GM18499 (cell line): ENCODE measurements around the gene CDKAL1.

Experiments
- ATAC-seq: cut with Tn5 transposase; IDR thresholded peaks from one replicate; pipeline ENCODE4 v1.9.1; 2021; ENCODE audit warnings: moderate number of reproducible peaks; ENCODE audit not compliant: insufficient read depth, unreplicated experiment

CDKAL1 gene

DNA sequence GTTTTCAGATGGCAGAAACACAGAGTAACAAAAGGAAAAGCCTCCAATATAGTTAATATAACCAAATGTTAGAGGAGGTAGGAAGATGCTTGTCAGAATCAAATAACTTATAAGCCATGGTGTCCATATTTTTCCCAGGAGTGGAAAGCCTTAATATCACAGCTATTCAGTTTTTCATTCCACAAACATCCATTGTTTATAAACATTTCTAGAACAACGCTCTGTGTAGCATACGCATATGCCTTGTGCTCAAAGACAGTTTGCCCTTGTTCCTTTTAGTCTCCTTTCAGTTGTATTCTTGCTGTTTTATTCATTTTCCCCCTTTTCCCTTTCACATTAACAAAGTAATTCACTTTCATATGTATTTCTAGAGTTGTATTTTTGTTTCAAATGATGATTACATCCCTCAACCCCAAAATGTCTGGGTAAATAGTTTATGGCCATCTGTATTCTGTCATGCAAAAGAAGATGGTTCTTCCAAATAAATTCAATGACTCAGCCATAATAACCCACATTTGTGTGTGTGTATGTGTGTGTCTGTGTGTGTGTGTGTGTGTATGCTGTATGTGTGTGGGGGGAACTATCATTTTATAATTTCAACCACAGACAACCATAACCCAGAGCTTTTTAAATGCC, 603.6 kb downstream of the CDKAL1 start:
- ATAC-seq: no peak

DNA sequence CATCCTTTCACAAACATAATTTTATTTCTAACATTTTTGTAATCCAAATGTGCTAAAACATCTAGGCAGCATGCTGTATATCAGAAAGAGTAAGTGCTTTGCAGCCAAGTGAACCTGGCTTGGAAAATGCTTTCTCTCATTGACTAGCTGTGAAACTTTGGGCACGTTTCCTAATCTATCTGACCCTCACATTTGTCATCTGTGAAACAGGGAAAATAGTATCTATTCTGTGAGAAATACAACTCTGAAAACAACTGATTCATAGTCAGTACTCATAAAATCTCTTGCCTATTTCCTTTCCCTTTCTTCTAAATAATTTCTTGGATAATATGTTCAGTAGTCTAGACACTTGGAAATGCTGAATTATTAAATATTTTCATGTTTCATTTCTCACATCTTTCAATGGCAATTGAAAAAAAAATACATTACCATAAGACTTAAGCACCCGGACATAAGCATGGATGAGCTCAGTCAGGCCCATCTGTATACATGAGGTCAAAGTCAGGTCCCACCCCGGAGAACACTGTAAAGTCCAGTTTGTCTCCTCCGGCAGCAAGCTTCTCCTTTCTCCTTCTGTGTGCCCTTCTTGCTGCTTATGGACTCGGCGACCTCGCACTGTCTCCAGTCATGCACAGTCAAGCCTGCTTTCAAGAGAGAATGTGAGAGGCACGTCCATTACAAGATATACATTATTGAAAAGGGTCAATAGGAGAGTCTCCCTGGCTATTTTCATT, 604.2 kb downstream of the CDKAL1 start:
- ATAC-seq: no peak

DNA sequence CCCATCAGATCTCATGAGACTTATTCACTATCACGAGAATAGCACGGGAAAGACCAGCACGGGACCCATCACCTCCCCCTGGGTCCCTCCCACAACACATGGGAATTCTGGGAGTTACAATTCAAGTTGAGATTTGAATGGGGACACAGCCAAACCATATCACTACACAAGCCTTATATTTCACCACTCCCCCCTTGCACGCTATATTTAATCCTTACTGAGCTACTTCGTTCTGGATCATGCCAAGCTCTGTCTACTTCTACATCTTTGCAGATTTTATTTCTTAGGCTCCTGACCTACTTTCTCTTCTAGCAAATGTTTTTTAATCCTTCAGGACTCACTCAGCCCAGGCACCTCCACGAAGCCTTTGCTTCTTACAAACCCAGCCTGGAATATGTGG, 606.7 kb downstream of the CDKAL1 start:
- no peak for ATAC-seq

DNA sequence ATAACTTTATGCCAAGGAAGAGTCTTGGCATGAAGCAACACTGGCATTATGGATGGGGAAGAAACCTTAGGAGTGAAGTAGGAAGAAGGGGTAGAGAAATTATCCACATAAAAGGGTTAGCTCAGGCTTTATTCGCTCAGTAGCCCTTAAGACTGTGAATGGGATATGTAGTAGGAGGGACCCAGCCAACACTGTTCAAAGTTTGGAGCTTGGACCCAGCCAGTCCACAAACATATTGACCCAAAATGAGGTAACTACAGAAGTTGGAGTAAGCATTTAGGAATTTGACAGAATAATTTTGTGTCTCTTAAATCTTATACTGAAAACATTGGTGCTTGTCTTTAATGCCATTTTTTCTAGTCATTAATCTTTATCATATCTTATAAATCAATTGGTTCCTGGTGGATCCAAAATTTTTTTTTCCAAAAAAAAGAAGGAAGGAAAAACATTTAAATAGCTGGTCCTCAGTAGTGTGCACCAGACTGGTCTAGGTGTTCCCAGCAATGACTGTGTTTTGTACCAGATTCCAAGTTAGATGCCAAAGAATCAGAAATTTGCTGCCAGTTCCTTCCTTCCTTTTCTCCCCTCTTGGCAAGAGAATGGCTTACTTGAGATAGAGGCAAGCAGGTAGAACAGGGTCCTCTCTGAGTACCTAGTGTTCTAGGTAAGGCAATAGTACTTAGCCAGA, 607.5 kb downstream of the CDKAL1 start:
- ATAC-seq: no peak

DNA sequence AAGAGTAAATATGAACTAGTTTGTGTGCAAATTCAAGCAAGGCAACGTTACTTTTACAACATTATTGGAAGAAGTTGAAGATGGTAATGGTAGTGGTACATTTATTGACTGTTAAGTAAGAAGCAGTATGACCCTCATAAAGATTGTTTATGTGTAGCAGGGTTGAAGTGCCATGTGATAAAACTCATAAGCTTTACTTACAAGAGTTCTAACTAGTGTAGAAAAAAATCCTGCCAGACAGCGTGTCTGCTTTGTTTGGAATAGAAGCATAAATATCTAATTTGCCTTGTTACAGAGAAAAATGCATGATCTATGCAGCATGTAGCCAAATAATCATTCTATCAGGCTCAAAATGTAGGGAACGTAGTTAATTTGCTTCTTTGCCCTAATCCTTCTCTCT, 608.5 kb downstream of the CDKAL1 start:
- no peak for ATAC-seq

DNA sequence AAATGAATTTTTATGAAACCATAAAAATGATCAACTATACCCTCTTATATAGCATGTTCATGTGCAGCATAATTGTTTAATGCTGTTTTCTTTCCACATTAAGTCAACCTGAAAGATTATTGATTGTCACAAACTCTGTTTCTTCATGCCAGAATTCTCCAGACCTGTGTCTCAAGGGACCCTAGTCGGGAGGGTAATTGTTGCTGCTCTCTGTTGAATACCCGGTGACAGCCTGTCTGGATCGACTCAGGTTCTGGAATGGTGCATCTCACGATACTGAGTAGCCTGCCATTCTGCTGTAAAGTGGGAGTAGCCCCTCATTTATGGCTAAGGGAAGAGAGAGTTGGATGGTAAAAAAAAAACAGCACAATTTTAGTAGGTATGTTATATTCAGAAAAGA, 609.4 kb downstream of the CDKAL1 start:
- no peak for ATAC-seq

DNA sequence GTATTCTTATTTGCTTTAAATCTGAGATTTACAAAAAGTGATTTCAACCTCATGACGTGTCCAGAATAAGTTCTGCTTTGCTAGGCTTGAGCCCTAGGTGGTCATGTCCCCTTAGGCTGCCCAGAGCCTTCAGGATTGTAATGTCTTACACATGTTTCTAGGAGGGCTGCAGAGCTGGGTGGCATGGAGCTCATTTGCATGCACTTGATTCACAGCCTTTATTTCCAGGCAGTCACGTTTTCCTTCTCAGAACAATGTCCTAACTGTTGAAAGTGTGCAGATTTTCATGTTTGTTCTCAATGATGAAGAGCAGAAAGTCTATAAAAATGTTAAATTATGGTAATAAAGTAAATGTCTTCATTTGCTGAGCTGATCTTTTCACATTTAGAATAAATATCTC, 610.7 kb downstream of the CDKAL1 start:
- no peak for ATAC-seq

DNA sequence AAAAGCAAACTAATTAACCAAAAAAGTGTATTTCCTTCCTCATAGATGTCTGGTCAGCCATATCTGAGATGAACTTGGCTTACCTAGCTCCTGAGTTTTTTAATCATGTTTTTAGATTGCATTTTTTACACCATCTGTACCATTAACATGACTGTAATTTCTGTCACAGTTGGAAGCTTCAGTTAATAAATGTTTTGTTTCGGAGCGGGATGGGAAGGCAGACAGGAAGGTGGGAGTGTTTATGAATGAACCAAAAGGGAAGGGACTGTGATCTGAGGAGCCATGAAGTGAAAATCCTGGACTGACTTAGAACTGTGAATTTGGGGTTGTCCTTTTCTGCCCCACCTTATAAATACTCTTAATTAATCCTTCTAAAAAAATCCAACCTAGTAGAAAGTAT, 613.7 kb downstream of the CDKAL1 start:
- no peak for ATAC-seq

DNA sequence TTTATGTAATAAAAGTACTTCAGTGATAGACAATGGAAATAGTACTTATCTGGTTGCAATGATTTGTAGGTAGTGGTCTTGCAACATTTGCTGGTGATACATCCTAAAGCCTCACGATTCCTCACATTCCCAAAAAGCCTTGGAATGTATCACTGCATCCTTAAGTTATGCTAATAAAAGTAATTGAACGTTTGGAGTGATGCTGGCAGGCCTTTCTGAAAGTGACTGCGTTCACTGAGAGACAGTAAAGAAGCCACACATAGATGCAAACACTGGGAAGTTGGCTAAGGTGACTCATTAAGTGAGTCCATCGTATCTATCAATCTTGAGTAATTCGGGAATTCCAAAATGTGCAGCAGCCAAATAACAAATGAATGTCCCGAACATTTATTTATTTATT, 615.2 kb downstream of the CDKAL1 start:
- ATAC-seq: no peak

DNA sequence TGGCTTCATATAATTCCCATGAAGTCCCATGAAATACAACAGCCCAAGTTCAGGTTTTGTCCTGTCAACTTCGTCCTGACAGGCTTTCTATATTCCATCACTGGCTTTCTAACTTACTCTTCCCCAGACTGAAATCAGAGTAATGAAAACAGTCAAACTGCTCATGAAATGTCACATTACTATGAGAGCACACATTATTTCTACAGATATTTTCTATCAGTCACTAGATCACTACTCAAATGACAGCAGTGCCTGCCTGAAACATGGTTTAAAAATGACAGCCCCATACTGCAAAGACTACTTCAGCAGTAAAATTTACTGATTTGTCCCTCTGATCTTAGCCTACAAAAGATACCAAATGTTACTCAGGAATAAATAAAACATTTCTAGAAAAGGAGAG, 616.4 kb downstream of the CDKAL1 start:
- ATAC-seq: no peak

DNA sequence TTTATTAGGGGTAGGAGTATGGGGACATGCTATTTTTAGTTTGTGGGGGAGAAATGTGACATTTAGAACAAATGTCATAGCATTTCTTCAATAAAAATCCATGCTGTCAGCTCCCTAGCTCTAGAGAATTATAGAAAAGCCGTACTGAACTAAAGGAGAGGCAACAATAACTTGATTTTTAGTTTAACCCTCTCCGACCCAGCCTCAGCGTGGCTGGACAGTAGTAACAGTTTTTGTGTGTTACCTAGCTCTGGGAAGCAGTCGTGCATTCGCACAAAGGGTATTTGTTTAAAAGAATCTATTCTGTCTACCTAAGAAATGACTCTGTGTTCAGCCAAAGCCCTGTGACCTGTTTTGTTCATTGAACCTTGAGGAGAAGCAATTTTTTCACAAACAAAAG, 616.9 kb downstream of the CDKAL1 start:
- no peak for ATAC-seq

DNA sequence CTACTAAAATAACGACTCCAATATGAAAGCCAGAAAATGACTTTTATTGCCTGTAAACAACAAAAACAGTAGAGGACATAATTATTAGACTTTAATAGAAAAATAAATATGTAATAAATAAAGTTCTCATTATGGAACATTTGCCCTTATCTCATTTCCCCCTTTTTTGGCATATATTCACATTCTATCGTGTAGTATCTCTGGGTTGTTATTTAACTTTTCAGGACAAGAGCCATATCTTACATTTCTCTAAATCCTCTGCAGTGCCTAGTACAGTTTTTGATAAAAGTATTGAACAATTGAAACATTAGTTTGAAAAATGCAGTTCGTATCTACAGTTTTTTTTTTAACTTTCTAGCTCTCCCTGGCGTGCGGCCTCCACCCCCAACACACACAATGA, 617.3 kb downstream of the CDKAL1 start:
- ATAC-seq: no peak

DNA sequence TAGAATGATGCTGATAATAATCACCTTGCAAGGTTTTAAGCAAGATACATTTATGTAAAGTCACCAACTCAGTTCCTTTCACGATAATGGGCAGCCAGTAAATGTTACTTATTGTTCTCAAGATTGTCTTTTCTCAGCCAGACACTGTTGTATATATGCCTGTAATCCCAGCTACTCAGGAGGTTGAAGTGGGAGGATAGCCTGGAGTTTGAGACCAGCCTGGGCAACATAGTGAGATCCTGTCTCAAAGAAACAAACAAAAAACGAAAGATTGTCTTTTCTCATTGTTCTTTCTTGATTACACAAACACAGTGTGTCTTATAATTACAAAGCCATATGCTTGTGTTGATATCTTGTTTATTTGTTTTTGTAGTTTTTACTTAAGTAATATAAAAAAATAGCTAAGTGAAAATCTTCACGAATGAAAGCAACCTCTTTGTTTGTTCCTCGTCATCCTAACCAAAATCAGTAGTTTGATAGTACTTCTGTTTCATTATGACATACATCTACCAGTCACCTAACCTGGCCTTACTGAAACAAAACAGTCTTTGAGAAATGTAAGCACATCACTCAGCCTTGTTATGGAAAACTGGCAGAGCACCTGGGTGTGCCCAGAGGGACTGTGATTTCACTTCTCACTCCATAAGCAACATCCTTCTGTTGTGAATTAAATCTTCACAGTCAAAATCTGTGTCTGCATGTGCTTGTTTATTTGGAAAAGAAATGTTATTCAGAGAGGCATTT, 623.1 kb downstream of the CDKAL1 start:
- ATAC-seq: peak; percentile 58

DNA sequence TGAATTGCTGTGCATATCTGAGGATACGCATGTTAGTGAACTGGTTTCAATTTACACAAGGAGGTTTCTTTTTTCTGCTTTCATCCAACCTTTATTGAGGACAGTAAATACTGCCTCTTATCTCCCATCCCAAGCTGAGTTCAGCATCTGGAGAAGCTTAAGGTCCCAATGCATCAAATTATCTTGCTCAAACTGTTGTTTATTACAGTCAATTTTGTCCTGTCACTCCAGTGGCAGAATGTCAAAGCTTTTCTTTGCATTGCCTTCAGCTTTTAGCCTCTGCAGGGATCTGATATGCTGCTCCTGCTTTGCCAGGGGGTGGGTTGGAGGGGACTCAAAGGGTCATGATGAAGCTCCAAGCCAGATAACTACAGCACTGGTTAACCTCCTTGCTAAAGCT, 623.9 kb downstream of the CDKAL1 start:
- ATAC-seq: no peak

DNA sequence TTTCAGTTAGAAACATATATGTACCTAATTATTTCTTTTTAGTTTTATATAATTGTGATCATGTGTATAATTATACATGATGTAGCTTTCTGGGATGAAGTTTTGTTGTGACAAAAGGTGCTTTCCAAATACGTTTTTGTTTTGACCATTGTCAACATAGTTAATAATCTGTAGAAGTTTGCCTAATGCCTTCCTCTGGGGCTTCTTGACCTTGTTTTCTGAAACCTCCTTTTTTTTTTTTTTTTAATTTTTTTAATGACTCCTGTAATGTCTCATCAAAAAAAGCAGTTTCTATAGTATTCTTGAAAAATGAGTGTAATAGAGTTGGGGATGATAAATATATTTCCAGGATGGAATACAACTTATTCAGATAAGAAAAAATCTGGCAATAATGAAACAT, 624.6 kb downstream of the CDKAL1 start:
- no peak for ATAC-seq

DNA sequence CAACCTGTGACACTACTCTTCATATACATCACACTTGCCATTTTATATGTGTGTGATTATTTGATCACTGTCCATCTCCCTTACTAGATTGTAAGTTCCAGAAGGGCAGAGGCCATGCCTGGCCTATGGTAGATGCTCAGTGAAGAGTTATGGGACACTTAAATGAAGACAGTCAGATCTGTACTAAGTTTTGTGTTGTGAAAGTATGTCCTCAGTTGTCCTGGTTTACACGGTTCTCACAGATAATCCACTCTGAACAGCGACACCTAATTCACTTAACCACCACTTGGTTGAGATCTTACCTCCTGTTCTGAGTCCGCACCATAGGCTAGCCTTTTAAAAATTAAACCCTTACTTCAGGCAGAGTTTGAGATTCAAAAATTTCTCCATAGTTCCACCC, 625.2 kb downstream of the CDKAL1 start:
- no peak for ATAC-seq

DNA sequence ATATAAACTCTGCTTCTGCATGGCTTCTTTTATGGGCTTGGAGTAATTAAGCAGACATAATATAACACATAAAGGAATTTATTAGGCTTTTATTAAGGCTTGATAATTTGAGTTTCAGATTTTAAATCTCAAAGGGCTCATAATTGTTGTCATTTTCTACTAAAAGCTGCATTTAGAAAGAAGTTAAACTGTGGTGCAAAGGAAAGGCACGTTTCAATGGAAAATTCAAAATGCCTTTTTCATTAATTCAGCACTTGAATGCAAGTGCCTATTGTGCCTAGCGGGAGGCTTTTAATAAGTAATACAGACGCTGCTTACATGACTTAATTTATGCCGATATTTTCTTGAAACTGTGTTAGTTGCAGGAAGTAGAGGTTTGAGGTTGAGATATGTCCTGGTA, 627.5 kb downstream of the CDKAL1 start:
- ATAC-seq: no peak

DNA sequence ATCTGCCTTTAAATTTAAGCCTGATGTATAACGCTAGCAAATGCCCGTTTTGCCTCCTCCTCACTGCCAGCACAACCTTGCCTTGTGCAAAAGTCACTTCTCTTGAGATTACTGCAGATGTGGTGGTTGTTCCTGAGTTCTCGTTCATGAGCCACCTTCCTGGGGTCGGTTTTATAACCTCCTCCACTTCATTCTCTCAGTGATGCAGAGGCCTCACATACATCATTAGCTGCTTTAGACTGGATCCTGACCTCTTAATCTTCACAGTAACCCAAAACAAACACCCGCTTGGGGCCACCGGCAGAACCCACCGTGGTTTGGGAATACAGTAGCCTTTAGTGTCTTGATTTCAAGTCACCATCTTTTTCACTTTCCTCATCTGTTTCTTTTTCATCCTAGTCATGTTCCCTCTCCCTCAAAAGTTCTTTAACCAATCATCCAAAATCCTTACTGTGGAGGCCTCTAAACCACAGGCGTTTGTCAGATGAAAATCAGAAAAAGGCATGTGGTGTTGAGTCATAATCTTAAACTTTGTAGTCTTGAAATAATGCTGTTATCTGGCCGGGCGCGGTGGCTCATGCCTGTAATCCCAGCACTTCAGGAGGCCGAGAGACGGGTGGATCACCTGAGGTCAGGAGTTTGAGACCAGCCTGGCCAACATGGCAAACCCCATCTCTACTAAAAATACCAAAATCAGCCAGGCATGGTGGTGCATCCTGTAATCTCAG, 629.0 kb downstream of the CDKAL1 start:
- no peak for ATAC-seq

DNA sequence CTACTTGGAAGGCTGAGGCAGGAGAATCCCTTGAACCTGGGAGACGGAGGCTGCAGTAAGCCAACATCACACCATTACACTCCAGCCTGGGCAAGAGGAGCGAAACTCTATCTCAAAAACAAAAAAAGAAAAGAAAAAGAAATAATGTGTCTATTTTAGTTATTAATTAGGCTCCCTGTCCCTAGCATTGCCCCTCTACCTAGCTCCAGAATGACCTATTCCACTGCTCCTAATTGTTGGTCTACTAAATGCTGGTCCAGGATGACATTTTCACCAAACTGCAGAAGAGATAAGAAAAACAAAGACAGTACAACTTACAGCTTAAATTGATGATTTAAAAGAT, 629.6 kb downstream of the CDKAL1 start:
- ATAC-seq: no peak

DNA sequence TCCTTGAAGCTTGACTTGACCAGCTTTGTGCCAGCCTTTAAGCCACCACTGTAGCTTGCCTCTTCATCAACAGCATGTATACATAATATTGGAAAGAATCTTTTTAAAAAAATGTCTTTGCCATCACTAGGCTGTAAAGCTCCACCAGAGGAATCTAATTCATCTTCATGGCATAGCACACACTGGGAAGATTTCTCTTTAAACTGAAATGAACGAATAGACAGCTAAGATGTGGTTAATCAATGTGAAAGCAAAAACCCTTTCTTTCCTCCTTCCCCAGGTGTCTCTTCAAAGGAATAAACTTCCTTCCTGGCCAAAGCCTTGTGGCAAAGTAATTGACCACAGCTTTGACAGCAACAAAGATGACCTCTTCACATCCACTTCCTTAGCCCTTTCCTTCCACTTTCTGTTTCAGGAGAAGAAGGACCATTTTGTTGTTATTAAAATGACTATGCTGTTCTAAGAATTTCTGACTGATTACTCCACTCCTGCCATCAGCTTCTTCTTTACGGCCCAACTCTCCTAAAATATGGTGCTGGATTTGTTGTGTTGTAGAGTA, 630.6 kb downstream of the CDKAL1 start:
- no peak for ATAC-seq
